ENCODE results near the gene DNAJB4. TPM values are rescaled to one million over a fixed set of nuclear protein-coding genes. Genes with fewer than 3 reads are reported as not detected.
"Not testable (repeated sequence)": the region's sequence is repeated elsewhere in the genome, so short reads cannot be mapped to it uniquely, and the experiment has no call there.

The DNAJB4 gene
- total RNA-seq, 1 experiment from 2014 or later = 23.4 TPM

DNA sequence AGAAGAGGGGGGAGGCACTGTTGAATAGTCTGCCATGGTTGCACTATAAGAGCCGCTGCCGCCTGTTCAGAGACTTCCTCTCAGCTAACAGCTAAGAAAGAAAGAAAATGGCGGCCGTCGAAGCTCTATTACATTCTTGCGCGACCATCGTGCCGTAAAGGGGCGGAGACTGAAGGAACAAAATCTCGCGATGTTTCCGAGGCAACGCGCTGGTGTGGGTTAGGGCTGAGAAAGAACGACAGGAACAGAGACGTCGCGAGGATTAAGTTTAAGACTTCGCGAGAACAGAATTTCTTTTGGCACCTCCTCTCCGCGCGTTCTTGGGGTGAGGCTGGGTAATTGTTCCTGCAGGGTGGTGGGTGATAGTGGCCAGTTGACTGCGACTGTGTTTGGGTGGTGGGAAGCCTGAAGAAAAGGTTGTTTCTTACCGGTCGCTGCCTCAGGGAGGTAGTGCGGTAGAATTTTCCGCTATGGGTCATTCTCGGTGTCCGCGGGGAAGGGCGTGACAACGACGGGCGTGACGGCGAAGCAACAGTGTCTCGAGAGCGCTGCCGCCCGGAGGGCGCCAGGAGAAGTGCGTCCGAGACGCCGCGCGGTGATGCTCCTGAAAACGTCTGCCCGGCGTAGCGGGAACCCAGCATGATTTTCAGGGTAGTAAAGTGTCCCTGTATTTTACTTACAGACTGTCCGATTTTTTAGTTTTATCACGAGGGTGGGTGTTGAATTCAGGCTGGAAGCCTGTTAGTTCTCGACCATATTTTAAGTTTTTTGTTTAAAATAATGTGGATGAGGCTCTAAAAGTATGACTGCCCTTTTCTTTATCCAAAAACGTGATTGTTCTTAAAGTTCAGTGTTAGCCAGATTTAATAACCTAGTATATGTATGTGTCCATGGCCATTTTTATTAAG lies 25.5 kb upstream of the DNAJB4 start, which contains the start of gene FUBP1 (continued):
- TF ChIP-seq CDX4 (CRISPR knock-in tag; IDR thresholded peaks at IDR 0.05; ENCODE audit: borderline replicate concordance) (no peak), TCF7 (CRISPR knock-in tag; IDR thresholded peaks at IDR 0.05; ENCODE audit: low read depth) (no peak), PRRX2 (CRISPR knock-in tag; IDR thresholded peaks at IDR 0.05) (no peak), E2F4 (CRISPR knock-in tag; IDR thresholded peaks at IDR 0.05; ENCODE audit: borderline replicate concordance, low read depth) (no peak), CREM (CRISPR knock-in tag; IDR thresholded peaks at IDR 0.05) (no peak), FOXP1 (CRISPR knock-in tag; IDR thresholded peaks at IDR 0.05; ENCODE audit: borderline replicate concordance) (peak; percentile 56; the same call in 1 of the 2 replicates), SMAD3 (CRISPR knock-in tag; IDR thresholded peaks at IDR 0.05; ENCODE audit: borderline replicate concordance) (peak; percentile 93), MXD4 (CRISPR knock-in tag; IDR thresholded peaks at IDR 0.05; ENCODE audit: borderline replicate concordance) (no peak), USF1 (CRISPR knock-in tag; IDR thresholded peaks at IDR 0.05) (peak; percentile 41; the same call in 1 of the 2 replicates), NR1H2 (CRISPR knock-in tag; IDR thresholded peaks at IDR 0.05) (no peak), ZNF281 (CRISPR knock-in tag; IDR thresholded peaks at IDR 0.05) (no peak), IRF2 (CRISPR knock-in tag; IDR thresholded peaks at IDR 0.05; ENCODE audit: borderline replicate concordance, low read depth) (no peak), ZNF671 (CRISPR knock-in tag; IDR thresholded peaks at IDR 0.05) (peak; percentile 42; the same call in 1 of the 2 replicates), NR2C2 (CRISPR knock-in tag; IDR thresholded peaks at IDR 0.05) (no peak), JUN (CRISPR knock-in tag; IDR thresholded peaks at IDR 0.05) (no peak), EMX1 (CRISPR knock-in tag; IDR thresholded peaks at IDR 0.05) (no peak), CREB1 (CRISPR knock-in tag; IDR thresholded peaks at IDR 0.05) (no peak), ZMAT4 (CRISPR knock-in tag; IDR thresholded peaks at IDR 0.05) (no peak), NR3C1 (CRISPR knock-in tag; conservative IDR thresholded peaks at IDR 0.05; ENCODE audit: low read depth) (no peak), ZNF416 (CRISPR knock-in tag; IDR thresholded peaks at IDR 0.05) (peak; percentile 15; the same call in 1 of the 2 replicates)
- TF ChIP-seq, protein P1, sequence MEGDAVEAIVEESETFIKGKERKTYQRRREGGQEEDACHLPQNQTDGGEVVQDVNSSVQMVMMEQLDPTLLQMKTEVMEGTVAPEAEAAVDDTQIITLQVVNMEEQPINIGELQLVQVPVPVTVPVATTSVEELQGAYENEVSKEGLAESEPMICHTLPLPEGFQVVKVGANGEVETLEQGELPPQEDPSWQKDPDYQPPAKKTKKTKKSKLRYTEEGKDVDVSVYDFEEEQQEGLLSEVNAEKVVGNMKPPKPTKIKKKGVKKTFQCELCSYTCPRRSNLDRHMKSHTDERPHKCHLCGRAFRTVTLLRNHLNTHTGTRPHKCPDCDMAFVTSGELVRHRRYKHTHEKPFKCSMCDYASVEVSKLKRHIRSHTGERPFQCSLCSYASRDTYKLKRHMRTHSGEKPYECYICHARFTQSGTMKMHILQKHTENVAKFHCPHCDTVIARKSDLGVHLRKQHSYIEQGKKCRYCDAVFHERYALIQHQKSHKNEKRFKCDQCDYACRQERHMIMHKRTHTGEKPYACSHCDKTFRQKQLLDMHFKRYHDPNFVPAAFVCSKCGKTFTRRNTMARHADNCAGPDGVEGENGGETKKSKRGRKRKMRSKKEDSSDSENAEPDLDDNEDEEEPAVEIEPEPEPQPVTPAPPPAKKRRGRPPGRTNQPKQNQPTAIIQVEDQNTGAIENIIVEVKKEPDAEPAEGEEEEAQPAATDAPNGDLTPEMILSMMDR (IDR thresholded peaks at IDR 0.05) = 0 out of 2 replicates have a peak, but pooled peaks have one; percentile 19
- TF ChIP-seq, protein P2, sequence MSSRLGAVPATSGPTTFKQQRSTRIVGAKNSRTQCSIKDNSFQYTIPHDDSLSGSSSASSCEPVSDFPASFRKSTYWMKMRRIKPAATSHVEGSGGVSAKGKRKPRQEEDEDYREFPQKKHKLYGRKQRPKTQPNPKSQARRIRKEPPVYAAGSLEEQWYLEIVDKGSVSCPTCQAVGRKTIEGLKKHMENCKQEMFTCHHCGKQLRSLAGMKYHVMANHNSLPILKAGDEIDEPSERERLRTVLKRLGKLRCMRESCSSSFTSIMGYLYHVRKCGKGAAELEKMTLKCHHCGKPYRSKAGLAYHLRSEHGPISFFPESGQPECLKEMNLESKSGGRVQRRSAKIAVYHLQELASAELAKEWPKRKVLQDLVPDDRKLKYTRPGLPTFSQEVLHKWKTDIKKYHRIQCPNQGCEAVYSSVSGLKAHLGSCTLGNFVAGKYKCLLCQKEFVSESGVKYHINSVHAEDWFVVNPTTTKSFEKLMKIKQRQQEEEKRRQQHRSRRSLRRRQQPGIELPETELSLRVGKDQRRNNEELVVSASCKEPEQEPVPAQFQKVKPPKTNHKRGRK (CRISPR knock-in tag; IDR thresholded peaks at IDR 0.05; ENCODE audit: borderline replicate concordance) = no peak
- TF ChIP-seq, protein P3, sequence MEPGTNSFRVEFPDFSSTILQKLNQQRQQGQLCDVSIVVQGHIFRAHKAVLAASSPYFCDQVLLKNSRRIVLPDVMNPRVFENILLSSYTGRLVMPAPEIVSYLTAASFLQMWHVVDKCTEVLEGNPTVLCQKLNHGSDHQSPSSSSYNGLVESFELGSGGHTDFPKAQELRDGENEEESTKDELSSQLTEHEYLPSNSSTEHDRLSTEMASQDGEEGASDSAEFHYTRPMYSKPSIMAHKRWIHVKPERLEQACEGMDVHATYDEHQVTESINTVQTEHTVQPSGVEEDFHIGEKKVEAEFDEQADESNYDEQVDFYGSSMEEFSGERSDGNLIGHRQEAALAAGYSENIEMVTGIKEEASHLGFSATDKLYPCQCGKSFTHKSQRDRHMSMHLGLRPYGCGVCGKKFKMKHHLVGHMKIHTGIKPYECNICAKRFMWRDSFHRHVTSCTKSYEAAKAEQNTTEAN (CRISPR knock-in tag; IDR thresholded peaks at IDR 0.05) = no peak

GRCh38 chr1:77983352-77983996 lies 21.3 kb upstream of the DNAJB4 start:
- H3K4me1 Mint-ChIP-seq = peaks cover 55% of the 10 kb centered on the region
- ATAC-seq; DNase-seq (ENCODE audit: low spot score); CTCF ChIA-PET; H3K36me3 Mint-ChIP-seq; H3K27me3 Mint-ChIP-seq (ENCODE audit: low read depth); POLR2A ChIA-PET; H3K4me3 Mint-ChIP-seq; H3K9me3 Mint-ChIP-seq: not testable (repeated sequence)
- peak overlapping the region; percentile 9; the same call in 1 of the 2 replicates for H3K27ac Mint-ChIP-seq
